HG02642 (cell line): ENCODE measurements around the gene SORT1.
"Not testable (repeated sequence)": the region's sequence is repeated elsewhere in the genome, so short reads cannot be mapped to it uniquely, and the experiment has no call there.

Source experiments
- ATAC-seq: cut with Tn5 transposase; IDR thresholded peaks from one replicate; pipeline ENCODE4 v1.9.1; 2021; ENCODE audit warnings: mild to moderate bottlenecking; ENCODE audit not compliant: unreplicated experiment, poor library complexity

SORT1 gene

DNA sequence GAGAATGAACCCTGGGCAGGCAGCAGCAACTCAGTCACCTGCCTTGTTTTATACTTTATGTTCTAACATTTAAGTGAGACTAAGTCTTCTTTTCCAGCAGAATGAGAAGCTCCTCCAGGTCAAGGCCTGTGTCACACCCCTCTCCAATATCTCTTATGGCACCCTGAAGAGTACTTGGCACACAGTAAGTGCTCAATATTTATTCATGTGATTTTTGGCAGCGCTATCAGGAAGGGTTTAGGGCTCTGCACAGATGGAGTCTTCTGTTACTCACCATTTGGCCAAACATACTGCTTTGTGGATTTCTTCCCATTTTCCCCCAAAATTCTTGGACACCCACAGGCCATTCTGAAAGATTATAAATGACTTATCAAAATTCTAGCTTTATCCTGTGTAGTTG lies 47.1 kb downstream of the SORT1 start:
- no peak for ATAC-seq

DNA sequence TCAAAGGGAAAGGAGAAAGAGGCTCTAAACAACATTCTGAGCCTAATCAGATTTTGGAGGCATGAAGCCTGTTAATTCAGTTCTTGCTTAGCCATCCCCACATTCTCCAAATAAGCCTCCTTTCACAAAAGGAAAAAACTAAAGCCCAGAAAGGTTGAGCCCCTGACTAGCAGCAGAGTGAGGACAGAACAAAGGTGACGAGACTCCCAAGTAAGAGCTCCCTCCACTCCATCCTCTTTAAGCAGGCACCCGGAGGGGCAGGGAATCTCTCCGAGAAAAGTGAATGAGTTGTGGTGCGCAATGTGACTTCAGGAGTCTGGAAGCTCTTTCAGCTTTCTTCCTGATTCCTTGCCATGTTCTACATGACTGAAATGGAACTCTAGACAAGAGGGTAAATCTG lies 47.5 kb downstream of the SORT1 start:
- no peak for ATAC-seq

DNA sequence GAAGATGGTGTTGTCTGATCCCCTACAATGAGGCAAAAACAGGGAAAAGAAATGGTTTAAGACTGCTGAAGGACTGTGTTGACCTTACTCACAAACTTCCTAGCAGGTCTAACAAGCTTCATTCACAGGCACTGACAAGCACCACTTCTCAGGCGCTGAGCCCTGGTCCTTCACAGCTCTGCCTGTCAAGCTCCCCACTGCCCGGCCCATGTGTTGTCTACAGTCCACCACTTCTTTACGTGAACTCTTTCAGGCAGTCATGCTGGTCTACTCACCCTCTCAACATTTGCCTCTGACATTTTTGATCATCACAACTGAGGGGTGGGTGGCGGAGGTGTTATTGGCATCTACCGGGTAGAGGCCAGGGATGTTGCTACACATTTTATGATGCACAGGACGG lies 50.2 kb downstream of the SORT1 start:
- no peak for ATAC-seq

DNA sequence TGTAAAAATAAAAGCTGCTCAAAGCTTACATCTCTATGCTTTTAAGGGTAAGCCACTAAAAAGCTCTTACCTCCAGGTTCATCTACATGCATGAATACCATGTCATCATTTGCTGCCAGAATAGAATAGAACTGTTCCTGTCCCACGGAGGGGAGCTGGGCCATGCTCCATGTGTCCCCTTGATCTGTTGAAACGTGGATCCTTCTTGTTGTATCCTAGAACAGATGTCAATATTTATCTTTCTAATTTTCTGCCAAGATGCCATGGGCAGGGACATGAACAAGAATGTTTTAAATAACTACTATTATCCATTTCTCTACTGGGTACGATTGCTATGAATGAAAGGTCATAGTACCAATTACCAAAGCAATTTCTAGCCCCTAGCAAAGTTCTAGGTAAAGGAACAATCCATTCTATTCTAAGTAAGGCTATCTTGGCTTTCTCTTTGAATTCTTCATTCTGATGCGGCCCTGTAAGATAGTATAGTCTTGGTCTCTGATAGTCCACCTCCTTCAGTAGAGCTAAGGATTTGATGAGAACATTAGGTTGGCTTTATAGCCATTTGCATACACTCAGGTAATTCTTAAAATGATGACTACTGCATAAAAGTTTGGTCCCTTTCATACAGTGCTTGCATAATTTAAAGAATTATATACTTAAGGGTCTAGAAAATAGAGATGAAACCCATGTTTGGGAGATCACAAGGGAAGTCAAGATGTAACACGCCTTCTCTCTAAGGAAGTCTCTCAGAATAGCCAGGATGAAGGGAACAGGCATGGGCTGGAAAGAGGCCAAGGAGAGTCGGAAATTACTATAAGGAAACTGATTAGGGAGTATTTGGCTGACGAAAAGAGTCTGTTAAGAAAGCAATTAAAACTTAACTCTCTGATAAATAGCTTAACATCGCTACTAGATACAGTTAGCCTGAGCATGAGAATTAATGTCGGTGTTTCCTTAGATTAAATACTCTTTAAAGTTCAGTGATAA lies 55.5 kb downstream of the SORT1 start:
- no peak for ATAC-seq

DNA sequence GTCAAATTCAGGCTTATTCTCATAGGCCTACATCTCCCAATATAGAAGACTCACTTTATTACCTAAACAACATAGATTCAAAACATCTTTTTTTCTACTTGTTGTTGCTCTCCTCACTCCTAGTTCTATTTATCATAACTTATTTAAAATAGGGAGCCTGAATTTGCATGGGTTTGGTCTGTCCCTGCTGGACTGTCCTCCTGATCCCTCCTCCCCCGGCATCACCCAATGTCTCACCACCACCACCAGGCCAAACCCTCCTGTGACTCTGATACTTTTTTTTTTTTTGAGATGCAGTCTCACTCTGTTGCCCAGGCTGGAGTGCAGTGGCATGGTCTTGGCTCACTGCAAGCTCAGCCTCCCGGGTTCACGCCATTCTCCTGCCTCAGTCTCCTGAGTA lies 59.1 kb downstream of the SORT1 start:
- no peak for ATAC-seq

DNA sequence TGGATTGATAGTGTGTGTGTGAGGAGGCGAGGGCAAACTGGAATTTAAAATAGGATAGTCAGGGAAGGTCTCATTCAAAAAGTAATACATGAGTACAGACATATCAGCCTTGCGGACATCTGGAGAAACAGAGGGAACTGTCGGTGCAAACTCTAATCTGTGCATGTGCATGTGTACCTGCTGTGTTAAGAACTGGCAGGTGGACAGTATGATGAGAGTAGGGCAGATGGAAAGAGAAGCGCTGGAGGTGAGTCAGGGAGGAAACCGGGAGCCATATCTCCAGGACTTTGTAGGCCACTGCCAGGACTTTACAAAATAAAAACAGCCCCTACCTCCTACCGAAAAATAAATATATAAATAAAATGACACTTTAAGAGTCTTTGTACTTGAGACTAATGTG lies 59.6 kb downstream of the SORT1 start:
- no peak for ATAC-seq

DNA sequence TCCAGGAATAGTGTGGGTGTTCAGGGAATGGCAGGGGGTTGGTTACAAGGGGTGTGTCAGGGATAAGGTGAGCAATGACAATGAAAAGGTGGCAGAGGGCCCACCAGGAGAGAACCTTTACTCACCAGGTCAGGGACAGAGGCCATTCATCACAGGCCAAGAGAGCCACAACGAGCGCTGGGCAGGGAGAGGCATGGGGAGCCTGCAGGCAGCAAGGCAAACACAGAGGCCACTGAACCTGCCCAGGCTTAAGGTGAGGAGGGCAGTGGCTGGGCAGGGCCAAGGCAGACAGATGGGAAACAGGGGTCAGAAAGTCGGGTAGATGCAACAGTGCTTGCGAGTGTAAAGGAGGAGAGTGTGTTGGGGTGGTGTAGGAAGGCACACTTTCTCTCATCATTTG lies 62.6 kb downstream of the SORT1 start:
- ATAC-seq, result no peak

DNA sequence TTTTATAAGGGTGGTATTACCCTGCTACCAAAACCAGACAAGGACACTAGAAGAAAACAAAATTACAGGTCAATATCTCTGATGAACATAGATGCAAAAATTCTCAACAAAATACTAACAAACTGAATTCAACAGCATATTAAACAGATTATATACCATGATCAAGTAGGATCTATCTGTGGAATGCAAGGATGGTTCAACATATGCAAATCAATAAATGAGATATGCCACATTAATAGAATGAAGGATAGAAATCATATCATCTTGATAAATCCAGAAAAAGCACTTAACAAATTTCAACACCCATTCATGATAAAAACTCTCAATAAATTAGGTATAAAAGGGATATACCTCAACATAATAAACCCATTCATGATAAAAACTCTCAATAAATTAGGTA lies 66.6 kb downstream of the SORT1 start:
- no peak for ATAC-seq

DNA sequence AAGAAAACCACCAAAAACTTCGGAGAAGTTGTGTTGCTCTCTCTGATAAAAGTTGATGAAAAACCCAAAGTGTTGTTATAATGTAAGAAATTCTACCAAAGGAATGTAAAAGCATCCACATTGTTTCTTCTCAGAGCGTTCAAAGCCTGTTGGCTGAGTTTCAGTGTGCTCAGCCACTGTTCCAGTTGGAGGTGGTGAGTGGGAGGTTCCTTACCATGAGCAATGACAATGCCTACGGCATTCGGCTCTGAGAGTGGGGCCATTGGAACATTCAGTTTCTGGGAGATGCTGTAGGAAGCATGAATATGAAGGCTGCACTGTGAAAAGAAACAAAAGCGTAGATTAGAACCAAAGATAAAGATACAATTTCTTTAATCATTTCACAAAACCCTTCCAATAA lies 70.4 kb downstream of the SORT1 start:
- no peak for ATAC-seq

DNA sequence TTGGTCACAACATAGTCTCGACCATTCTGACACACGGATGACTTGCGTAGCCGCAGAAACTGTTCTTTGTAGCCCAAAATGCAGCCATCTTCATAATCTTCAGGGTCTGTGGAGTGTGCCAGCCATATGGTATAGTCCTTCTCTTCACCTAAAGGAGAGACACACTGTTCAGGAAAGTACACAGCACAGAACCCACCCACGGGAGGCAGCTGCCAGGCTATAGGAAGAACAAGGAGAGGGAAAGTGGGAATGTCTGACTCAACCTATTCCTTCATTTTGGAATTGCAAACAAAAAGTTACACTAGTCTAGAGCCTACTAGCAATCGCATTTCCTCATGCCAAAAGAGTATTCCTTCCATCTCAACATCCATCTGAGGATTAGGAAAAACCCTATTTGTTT lies 74.7 kb downstream of the SORT1 start:
- ATAC-seq, result no peak

DNA sequence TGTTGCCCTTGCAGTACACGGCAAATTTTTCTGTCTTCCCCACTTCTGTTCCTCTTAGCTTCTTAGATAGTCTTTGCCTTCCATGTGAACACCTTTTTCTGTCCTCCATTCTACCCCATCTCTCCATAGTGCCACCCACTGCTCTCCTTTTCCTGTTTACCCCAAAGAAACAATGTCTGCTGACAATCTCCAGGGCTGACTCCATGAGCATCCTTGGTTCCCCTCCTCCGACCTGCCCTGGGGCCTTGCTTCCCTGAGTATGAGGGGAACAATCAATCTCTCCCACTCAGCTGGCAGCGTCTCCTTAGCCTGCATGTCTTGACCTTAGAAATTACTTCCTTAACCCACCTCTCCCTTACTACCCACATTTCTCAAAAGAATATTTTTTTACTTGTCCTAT lies 78.6 kb downstream of the SORT1 start:
- no peak for ATAC-seq

DNA sequence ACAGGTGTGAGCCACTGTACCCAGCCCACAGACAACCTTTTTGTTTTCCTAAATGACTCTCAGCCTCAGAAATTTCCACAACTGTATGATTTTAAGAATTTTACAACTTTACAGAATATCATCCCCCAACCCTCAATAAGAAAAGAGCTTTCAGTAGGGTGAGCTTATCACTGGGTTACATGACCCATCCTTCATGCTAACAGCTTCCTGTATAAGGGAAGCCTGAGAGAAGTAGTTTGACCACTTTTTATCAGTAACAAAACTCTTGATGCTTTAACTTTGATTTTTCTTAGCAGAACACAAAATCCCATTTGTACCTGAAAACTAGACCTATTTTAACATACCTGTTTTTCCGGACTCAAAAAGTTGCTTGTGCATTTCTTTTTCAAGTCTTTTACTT lies 81.2 kb downstream of the SORT1 start:
- ATAC-seq, result no peak

DNA sequence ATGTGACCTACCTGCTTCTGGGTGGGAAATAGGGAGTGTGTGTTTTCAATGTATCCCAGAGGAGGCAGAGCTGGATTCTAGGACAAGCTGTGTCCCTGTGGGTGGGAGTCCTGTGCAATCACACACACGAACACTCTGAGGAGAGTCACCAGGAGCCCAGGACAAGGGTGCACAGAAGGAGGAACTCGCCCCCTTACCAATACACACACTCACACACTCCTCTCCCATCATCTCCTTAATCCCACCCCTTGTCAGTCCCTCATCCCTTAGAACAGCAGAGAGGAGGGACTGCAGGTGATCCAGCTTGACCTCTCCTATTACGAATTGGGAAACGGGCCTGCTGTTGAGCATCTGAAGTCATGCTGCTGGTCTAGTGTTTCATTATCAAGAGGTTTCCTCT lies 82.4 kb downstream of the SORT1 start:
- no peak for ATAC-seq

DNA sequence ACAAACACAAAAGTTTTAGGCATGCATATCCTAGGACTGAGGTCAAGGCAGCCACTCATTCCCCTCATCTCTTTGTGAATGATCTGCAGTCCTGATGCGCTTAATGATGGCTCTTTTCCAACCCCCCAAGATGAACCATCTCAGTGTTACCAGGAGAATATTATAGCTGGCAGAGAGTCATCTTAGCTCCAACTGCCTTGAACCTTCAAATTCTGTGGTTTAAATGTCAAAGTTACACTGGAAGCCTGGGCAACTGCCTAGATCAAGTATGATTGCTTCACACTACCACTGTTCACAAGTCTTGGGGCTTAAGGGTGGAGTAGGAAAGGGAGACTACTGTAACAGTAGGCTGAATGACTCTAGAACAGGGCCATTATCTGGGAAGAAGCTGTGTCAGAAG lies 82.9 kb downstream of the SORT1 start:
- ATAC-seq, result no peak

DNA sequence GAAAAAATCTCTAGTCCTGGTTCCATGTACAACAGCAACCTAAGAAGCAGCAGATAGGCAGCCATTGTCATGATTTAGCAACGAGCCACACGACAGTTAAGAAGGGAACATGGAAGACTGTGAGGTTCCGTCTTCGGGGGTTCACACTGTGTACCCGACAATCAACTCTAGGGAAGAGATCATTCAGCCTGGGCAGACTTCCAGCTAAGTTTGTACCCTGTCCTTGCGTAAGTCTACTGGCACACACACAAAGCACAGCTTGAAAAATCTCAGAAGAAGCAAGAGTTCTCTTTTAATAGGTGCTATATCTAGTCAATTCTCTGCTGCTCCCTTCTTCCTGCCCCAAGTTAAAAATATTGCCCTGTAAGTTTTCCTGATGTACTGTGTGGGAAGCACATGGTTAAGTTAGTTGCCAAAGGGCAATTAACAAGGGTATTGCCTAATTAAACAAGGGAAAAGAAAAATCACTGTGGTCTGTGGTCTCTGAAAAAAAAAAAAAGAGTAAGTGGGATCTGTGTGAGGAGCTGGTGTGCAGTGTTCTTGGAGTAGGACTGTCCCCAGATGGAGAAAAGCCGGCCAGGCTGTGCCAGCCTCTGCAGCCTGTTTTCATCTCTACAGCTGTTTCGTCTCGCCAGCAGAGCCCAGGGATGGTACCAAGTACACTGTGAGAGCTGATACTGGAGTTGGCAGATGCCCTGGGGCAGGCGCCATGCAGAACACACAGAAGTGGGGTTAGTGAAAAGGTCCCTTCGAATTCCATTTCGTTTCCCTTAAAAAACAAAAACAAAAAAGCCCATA lies 84.5 kb downstream of the SORT1 start:
- ATAC-seq, result no peak

DNA sequence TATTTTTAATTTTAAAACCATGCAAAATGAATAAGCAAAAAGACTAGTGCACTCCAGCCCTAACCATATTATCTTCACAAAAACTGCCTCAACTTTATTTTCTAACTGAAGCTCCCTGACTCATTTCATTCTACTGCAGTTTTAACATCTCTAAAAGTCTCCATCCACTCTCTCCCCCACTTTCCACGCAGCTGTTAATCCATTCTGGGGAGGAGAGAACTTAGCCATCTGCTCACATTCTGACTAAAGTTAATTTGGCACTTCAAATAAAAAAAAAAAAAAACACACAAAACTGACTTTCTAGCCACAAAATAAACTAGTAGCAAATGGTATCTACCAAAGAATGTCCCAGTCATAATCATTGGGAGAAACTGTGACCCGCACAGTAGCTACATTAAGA lies 85.5 kb downstream of the SORT1 start:
- ATAC-seq, result no peak

DNA sequence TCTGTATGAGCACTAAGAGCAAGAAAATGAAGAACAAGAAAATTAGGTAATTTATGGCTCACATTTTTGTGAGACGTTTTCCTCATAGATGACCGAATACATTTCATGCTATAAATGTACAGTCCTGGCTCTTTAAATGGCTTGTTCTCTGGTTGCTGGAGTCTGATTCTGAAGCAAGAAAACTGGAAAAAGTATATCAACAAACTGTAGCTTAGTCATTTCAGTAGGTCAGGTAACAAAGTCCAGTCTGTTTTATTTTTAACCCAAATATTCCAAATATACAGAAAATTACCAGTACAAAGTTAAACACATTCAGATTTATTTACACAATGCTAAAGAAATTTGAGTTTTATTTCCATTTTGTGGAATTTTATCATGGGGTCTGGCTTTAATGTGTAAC lies 88.4 kb downstream of the SORT1 start:
- ATAC-seq, result no peak

DNA sequence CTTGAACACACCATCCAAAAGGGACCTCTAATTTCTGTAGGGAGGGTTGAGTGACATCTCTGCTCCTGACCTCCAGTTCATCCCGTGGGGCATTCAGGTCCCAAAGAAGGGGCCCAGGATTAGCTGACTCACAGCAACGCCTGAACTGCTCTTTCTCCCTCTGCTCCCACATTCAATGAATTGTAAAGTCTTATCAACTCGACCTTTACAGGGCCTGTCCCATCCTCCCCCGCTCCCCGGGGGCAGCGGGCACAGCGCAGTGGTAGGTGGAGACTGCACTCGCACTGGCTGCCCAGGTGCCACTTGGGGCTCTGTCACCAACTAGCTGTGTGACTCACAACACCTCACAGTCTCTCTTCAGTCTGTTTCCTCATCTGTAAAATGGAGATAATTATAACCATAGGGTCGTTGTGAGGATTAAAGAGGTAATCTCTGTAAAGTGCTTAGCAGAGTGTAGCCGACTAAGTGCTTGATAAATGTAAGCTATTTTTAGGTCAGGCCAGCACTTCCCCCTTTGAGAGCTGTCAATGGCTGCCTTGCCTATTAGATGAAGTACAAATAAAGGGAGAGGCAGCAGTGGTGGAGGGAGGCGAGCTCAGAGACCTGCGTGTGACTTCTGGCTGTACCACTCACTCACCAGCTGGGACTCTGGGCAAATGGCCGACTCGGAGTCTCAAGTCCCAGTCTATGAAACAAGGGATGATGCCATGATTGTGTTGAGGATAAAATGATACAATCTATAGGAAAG lies 90.3 kb downstream of the SORT1 start:
- ATAC-seq, result no peak

DNA sequence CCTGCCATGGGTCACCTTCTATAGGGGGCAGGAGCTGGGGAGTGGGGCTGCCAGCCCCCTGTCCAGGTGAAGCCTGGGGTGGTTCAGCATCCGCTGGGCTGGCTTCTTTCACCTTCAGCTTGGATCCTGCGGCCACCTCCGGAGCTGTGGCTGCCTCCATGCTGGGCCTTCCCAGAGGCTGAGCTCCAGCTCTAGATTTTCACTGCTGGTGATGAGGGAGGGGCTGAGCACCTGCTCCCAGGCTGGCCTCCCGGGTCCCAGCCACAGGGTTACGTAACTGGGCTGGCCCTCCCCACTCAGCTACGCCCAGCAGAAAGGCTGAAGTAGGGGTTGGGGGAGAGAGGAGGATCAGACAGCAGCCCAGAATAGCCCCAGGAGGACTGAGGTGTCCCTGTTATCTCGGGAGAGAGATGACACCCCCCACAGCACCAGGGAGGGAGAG lies 90.9 kb downstream of the SORT1 start, which contains the start of gene MYBPHL:
Gene MYBPHL, minus strand, starts transcription at position 180 of the 442 bp plus-strand sequence. Its CDS starts 20 bp downstream, at position 160.
- no peak for ATAC-seq

DNA sequence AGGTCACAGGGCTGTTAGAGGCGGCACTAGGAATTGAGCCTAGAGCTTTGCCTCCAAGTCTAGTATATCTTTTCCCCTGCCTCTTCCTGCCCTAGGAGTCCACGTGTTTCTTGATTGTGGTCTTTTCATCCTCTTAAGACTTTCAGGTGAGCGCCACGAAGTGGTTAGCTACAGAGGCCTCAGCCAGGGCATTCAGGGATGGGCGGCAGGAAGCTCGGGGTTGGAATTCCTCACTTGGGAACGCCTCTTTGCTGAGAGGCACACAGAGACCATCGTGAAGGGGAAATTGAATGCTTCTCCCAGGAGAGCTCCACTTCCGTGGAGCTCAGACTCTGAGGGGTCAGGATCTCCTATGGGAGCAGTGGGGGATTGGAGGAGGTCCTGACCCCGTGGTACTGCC lies 91.7 kb downstream of the SORT1 start:
- not testable (repeated sequence) for ATAC-seq
